Measurements from ENCODE around the gene TMEM120B. TPM values are rescaled to one million over a fixed set of nuclear protein-coding genes. Genes with fewer than 3 reads are reported as not detected.
A peak's percentile ranks its signal among the peaks of the same experiment; 100 is the strongest.

TMEM120B gene
- total and polyA plus RNA-seq, 2 of the 4 experiments (the other 2 are of a cell fraction): 10.6 to 18.4 TPM

GRCh38 chr12:121810234-121810817 lies 97.8 kb downstream of the TMEM120B start:
- POLR2A ChIA-PET (ENCODE audit: unreplicated experiment): interaction anchor here (1.7 to 2.4 kb wide), 2 partner anchors 9 to 16 kb away, joined by 10 to 20 read pairs; partner anchors contain the start of gene RHOF
- Histone ChIP-seq H2AK9ac (replicated peaks; ENCODE audit: low read depth, low read length, poor library complexity) (peak overlapping the region; percentile 23), H4K91ac (ENCODE audit: insufficient read depth, low read depth, low read length) (no peak overlapping the region), H3K9me1 (ENCODE audit: insufficient read depth, low read length) (no peaks in the 10 kb centered on the region), H2BK5ac (ENCODE audit: low read depth, low read length, poor library complexity, severe bottlenecking) (no peak overlapping the region), H2BK20ac (ENCODE audit: low read depth, low read length) (no peak overlapping the region), H3K36me3 (ENCODE audit: control insufficient read depth, insufficient read depth, low read length) (peaks cover 54% of the 10 kb centered on the region), H3K4me3 (ENCODE audit: insufficient read depth, low read depth, low read length) (no peak overlapping the region), H3K4me2 (ENCODE audit: low read depth, low read length) (no peak overlapping the region), H3K9me3 (ENCODE audit: control insufficient read depth, insufficient read depth, low read length) (no peaks in the 10 kb centered on the region), H2AFZ (replicated peaks; ENCODE audit: low read length, poor library complexity) (no peak overlapping the region), H3K4ac (ENCODE audit: low read depth, low read length) (no peak overlapping the region), H2BK120ac (ENCODE audit: low read depth, low read length) (no peak overlapping the region), H3K23ac (ENCODE audit: low read depth, low read length) (no peak overlapping the region), H3K14ac (replicated peaks; ENCODE audit: low read depth, low read length) (no peak overlapping the region), H3K79me1 (ENCODE audit: low read depth in 1 of 2, low read length in 2 of 2) (peaks cover 29 to 72% of the 10 kb centered on the region in 2 experiments), H2BK15ac (ENCODE audit: low read depth, low read length) (no peak overlapping the region), H3K27me3 (ENCODE audit: control insufficient read depth, insufficient read depth, low read length) (no peaks in the 10 kb centered on the region), H4K5ac (ENCODE audit: low read depth, low read length) (no peak overlapping the region), H3K4me1 (ENCODE audit: control insufficient read depth, insufficient read depth, low read length) (peaks cover 23% of the 10 kb centered on the region), H4K20me1 (ENCODE audit: insufficient read depth, low read length) (peaks cover 67% of the 10 kb centered on the region), H4K8ac (ENCODE audit: low read depth in 2 of 2, low read length in 2 of 2) (no peak overlapping the region), H2AK5ac (ENCODE audit: low read depth, low read length) (no peak overlapping the region), H3K9ac (ENCODE audit: low read depth, low read length) (no peak overlapping the region), H3K18ac (ENCODE audit: low read depth, low read length) (no peak overlapping the region), H3K27ac (ENCODE audit: insufficient read depth, low read length) (no peak overlapping the region), H3K56ac (ENCODE audit: extremely low read depth, insufficient read depth, low read length) (no peak overlapping the region)
- in situ Hi-C loops (cut with MboI; ENCODE audit: low sequenced_read_pairs): no loop called here
- CTCF ChIA-PET: interaction anchor here (4.1 kb wide), 1 partner anchor 16 kb away, joined by 49 read pairs; the partner anchor contains the start of gene RHOF
- dilution Hi-C loops (cut with HindIII; ENCODE audit: low sequenced_read_pairs, unreplicated experiment): no loop called here
- intact Hi-C loops (cut with micrococcal nuclease): no loop called here
- WGBS, 2 experiments (ENCODE audit: extremely low coverage in 2 of 2, insufficient read length in 1 of 2): 80% methylated on average over 19 of the region's 33 CpGs; no CpG with 5 or more reads in 1 of the 2 experiments
- no TSS peak for BruUV-seq (replicated peaks)
- no peak for TF ChIP-seq CHD1 (IDR thresholded peaks at IDR 0.05; ENCODE audit: low read depth, low read length)
- no peak for TF ChIP-seq CEBPB (IDR thresholded peaks at IDR 0.05; ENCODE audit: low read depth, low read length)
- TF ChIP-seq RAD21 (IDR thresholded peaks at IDR 0.05; ENCODE audit: low read length): no peak
- TF ChIP-seq, protein P1, sequence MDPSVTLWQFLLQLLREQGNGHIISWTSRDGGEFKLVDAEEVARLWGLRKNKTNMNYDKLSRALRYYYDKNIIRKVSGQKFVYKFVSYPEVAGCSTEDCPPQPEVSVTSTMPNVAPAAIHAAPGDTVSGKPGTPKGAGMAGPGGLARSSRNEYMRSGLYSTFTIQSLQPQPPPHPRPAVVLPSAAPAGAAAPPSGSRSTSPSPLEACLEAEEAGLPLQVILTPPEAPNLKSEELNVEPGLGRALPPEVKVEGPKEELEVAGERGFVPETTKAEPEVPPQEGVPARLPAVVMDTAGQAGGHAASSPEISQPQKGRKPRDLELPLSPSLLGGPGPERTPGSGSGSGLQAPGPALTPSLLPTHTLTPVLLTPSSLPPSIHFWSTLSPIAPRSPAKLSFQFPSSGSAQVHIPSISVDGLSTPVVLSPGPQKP (IDR thresholded peaks at IDR 0.05; ENCODE audit: borderline replicate concordance, low read depth, low read length): no peak
- no peak for TF ChIP-seq BHLHE40 (IDR thresholded peaks at IDR 0.05; ENCODE audit: low read depth, low read length)
- no peak for TF ChIP-seq NFE2L2 (IDR thresholded peaks at IDR 0.05; ENCODE audit: low read depth, low read length)
- no peak for TF ChIP-seq SMC3 (IDR thresholded peaks at IDR 0.05; ENCODE audit: low read depth, low read length)
- TF ChIP-seq RFX5 (IDR thresholded peaks at IDR 0.05; ENCODE audit: low read depth, low read length): no peak
- TF ChIP-seq MAFK (IDR thresholded peaks at IDR 0.05; ENCODE audit: low read depth, low read length): no peak
- no peak for TF ChIP-seq FOS (IDR thresholded peaks at IDR 0.05; ENCODE audit: low read depth, low read length)
- TF ChIP-seq USF2 (IDR thresholded peaks at IDR 0.05; ENCODE audit: low read depth, low read length): no peak
- ATAC-seq (ENCODE audit: low read depth) (no peak), DNase-seq (no peak)

Data from IMR-90 (cell line).